GM12891 (cell line): ENCODE measurements around the gene PGC.

Experiments
- PAX5 ChIP-seq: IDR thresholded peaks from 2 replicates; pipeline ENCODE4 v1.6.1; 2011; ENCODE audit warnings: low read length, moderate library complexity, mild to moderate bottlenecking; ENCODE audit not compliant: insufficient read depth, severe bottlenecking
- POLR2A ChIP-seq: IDR thresholded peaks from 2 replicates; pipeline ENCODE4 v1.6.1; 2011; ENCODE audit warnings: low read depth, low read length, control low read depth
- POLR2AphosphoS5 ChIP-seq: IDR thresholded peaks from 2 replicates; pipeline ENCODE4 v1.6.1; 2011; ENCODE audit warnings: low read depth, low read length, control low read depth
- POU2F2 ChIP-seq: IDR thresholded peaks from 2 replicates; pipeline ENCODE4 v1.6.1; 2011; ENCODE audit warnings: low read depth, mild to moderate bottlenecking, control low read depth, low read length, moderate library complexity
- SPI1 ChIP-seq: IDR thresholded peaks from 2 replicates; pipeline ENCODE4 v1.6.1; 2011; ENCODE audit warnings: low read depth, low read length, control low read depth
- TAF1 ChIP-seq: IDR thresholded peaks from 2 replicates; pipeline ENCODE4 v1.6.1; 2011; ENCODE audit warnings: low read depth, low read length, control low read depth

GRCh38 chr6:41779336-41779735 lies 32.1 kb upstream of the PGC start:
- TF ChIP-seq TAF1 = no peak
- TF ChIP-seq POLR2A = no peak
- TF ChIP-seq POLR2AphosphoS5 = no peak
- no peak for TF ChIP-seq SPI1
- TF ChIP-seq POU2F2 = no peak
- no peak for TF ChIP-seq PAX5
